ENCODE measurements around the gene PRKCD.

The PRKCD gene

GRCh38 chr3:53221827-53222182, 60.8 kb downstream of the PRKCD start:
- peak; percentile 50 for DNase-seq

DNA sequence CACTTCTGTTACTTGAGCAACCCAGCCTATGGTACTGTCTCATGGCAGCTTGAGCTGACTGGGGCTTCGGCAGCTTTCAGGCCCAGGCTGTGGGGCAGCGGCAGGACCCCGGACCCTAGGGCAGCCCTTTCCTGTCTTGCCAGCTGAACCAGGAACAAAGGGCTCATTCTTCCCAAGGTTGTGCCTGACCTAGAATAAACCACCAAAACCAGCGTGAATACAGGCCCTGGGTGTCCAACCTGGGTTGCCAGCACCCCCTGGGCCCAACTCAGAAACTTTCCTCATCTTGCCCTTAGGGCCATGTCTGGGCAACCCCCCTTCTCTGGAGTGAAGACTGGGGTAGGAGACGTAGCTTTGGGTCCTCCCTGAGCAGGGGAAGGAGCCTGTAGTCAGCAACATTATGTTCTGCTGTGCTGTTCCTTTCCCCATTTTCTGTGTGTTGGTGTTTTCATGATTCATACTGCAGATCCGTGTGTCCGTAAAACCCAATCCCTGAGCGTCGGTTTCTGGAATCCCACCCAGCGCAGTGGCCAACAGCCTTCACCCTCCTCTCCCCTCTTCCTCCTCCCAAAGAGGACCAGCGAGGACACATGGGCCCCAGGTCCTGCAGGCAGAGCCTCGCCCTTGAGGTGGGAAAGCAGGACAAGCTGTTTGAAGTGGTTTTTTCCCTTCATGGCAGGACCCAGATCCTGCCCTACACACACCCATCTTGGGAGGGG, 61.3 kb downstream of the PRKCD start:
- no peak for DNase-seq

DNA sequence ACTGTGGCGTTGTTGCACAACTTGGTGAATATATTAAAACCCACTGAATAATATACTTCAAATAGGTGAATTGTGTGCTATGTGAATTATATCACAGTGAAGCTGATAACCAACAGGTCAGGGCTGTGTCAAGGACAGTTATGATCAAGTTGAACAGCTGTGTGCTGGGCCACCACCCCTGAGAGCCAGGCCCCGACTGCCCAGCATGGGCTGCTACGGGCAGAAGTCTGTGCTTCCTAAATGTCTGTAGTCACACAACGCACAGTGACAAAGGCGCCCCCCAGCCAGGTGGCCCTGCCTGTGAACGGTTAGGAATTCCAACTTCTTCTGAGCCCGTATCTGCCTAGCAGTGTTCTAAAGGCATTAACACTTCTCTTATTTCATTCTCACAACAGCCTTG, 62.0 kb downstream of the PRKCD start:
- DNase-seq = no peak

- no peak for DNase-seq
Measured at GRCh38 chr3:53223541-53223966, 62.5 kb downstream of the PRKCD start.

- no peak for DNase-seq
Measured at GRCh38 chr3:53224026-53224425, 63.0 kb downstream of the PRKCD start.

DNA sequence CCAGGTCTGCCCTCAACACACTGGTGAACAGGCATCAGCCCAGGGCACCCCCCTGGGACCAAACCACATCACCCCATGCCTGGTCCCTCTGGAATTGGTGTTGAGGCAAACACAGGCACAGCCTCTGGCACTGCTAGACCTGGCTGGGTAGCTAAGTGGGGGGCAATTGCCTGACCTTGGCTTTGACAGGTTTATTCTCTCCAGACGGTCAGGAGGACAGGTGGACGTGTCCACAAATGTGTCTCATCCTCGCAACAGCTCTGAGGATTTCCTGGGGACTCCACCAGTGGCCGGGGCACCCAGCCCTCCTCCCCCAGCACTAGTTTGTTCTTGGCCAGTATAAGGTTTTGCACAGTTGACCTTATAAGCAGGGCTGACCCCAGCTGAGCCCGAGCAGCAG, 63.5 kb downstream of the PRKCD start:
- no peak for DNase-seq

- no peak for DNase-seq
Measured at GRCh38 chr3:53225181-53225580, 64.2 kb downstream of the PRKCD start.

- no peak for DNase-seq
Measured at GRCh38 chr3:53225651-53226050, 64.6 kb downstream of the PRKCD start.

GRCh38 chr3:53226142-53226840, 65.3 kb downstream of the PRKCD start:
- no peak for DNase-seq

DNA sequence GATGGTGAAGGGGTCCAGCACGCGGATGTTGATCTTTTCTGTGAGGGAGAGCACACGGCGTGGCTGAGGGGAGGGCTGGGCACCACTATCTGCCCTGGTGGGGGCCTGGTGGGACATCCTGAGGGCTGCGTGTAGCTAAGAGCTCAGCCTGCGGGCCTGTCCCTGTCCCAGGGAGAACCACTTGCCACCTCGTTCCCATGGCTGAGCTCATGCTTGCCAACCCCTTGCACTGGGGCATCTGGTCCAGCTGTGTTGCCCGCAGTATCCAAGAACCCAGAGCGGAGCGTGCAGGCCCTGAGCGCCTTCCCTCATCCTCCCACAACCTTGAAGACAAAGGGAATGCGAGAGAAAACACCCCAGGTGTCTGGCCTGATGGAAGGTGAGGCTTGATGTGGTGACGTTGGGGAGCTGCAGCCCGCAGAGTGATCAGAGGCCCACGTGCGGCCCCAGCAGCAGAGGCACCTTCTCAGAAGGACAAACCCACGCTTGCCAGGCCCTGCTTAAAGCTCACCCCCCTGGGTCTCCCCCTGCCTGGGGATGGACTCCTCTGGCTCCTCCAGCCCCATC, 65.9 kb downstream of the PRKCD start:
- no peak for DNase-seq

DNA sequence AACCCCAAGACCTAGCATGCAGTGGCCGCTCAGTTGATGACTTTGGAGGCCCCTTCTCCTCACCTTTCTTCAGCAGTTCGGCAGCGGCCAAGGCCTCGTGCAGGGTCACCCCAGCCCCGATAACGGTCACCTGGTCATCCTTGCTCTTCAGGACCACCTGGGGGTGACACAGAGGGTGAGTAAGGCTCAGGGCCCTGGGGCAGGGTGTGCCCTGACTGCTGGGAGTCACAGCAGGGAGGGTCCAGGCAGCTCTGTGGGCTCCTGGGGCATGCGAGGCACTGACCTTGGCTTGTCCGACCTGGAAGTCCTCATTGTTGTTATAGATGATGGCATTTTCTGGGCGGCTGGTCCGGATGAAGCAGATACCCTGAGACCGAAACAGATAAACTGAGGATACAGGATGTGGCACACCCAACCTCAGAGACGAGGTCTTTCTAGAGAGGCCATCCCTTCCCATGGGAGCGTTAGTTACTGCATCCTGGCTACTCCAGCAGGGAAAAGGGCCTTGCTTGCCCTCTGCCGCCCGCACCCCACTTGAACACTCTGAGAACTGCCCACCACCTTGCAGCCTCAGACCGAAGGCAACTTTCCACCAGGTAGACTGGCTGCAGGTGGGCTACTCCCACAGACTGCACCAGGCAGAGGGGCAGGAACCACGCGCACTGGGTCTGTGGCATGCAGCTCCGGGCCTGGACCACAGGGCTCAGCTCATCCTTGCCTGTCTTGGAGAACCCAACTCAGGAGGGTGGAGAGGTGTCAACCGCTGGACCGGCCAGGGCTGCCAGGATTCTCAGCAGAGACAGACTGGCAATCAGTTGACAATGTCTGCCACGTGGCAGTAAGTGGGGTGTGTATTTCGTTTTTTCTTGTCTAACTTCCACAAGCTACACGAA, 67.2 kb downstream of the PRKCD start:
- DNase-seq = no peak

DNA sequence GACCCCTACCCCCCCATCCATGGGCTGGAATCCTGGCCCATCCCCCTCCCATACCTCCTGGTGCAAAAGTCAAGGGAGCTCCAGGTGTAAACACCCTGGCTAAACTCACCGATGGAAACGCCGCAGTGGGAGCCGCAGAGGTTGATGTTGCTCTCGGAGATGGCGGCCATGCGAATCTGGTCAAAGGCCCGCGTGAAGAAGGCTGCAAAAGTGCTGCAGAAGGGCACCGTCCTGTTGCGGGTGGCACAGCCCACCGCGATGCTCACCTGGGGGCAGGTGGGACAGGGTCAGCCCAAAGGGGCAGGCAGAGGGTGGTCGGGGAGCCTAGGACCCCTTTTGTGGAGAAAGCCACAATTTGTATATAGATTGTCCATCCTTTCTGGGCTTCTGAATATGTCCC, 68.2 kb downstream of the PRKCD start:
- DNase-seq = no peak

GRCh38 chr3:53229606-53230005, 68.6 kb downstream of the PRKCD start:
- DNase-seq = no peak

GRCh38 chr3:53230041-53230621, 69.1 kb downstream of the PRKCD start:
- DNase-seq = peak; percentile 11

GRCh38 chr3:53230789-53231188, 69.8 kb downstream of the PRKCD start:
- no peak for DNase-seq

GRCh38 chr3:53231532-53232511, 70.8 kb downstream of the PRKCD start:
- DNase-seq = no peak

GRCh38 chr3:53232641-53233377, 71.8 kb downstream of the PRKCD start:
- DNase-seq = no peak

- DNase-seq = no peak
Measured at GRCh38 chr3:53234130-53234840, 73.3 kb downstream of the PRKCD start.

DNA sequence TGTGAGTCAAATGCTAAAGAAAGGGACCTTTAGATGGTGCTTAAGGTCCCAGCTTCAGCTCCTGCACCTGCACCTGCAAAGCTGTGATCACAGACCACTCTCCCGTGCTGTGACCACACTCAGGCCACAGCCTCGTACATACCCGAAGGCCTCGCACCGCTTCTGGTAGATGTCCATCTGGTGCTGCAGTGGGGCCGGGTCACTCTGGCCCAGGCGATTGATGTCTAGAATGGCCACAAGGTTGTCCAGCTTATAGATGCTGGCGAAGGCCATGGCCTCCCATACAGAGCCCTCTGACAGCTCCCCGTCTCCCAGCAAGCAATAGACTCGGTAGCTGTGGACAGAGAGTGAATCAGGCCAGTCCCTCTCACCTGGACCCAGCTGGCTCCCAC, 73.8 kb downstream of the PRKCD start:
- no peak for DNase-seq

GRCh38 chr3:53235545-53235944, 74.5 kb downstream of the PRKCD start:
- no peak for DNase-seq

Data from NCI-H82 (cell line).